RWPE1 (cell line): ENCODE measurements around the gene ADISSP.

Experiments
- CTCF ChIA-PET: fragments of 350-600 bp; sonication (Branson Sonifier 250); formaldehyde crosslinking; extraction: SDS; loops from one replicate; lab custom pipeline; 2021; lab: Yijun Ruan, JAX
- POLR2A ChIA-PET: fragments of 400-600 bp; formaldehyde crosslinking; extraction: SDS; loops from one replicate; lab custom pipeline; 2020; ENCODE audit warnings: antibody characterized with exemption; ENCODE audit not compliant: low non-redundant PET; lab: Yijun Ruan, JAX
- DNase-seq: peaks from one replicate; pipeline ENCODE4 v3.0.0; 2012; ENCODE audit warnings: low spot score
- H3K27ac ChIP-seq: fragments of 450-650 bp; 2 replicates; pipeline ENCODE4 v1.5.1; 2017
- CTCF ChIP-seq: fragments of 450-650 bp; conservative IDR thresholded peaks from 2 replicates; pipeline ENCODE4 v1.5.1; 2017; ENCODE audit warnings: low read depth, mild to moderate bottlenecking

Gene ADISSP

DNA sequence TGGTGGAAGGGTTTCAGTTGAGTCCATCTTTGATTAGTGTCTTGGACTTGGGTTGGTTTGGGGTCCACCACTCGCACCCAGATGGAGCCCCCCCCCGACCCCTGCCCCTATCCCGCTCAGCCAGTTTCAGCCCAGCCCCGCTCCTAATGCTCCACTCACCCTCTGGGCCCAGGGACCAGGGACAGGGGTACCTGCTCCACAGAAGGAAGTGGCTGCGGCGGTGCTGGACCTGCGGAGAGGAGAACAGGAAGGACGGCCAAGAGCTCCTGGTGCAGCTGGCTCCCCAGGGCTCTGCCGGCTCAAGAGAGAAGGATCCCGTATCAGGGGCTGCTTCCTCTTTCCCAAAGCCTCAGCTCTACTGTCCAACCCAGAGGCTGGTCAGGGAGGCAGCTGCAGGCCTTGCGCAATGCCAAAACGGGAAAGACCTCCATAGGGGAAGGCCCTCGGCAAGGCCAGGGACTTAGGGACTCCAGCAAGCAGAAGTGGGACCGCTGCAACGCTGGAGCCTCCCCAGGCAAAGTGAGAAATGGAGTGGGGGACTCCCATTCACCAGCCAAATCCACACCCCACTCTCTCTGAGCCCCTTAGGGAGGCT lies 55.2 kb downstream of the ADISSP start, which contains the start of gene SIGLEC1:
TSS of gene SIGLEC1 (minus strand) at position 322 of the 595 bp plus-strand sequence. CDS start 5,472 bp downstream, outside the sequence.
- CTCF ChIA-PET = interaction anchor here (0.7 to 0.9 kb wide), 2 partner anchors 9 to 36 kb away, joined by 3 read pairs; no protein-coding TSS in a partner anchor

DNA sequence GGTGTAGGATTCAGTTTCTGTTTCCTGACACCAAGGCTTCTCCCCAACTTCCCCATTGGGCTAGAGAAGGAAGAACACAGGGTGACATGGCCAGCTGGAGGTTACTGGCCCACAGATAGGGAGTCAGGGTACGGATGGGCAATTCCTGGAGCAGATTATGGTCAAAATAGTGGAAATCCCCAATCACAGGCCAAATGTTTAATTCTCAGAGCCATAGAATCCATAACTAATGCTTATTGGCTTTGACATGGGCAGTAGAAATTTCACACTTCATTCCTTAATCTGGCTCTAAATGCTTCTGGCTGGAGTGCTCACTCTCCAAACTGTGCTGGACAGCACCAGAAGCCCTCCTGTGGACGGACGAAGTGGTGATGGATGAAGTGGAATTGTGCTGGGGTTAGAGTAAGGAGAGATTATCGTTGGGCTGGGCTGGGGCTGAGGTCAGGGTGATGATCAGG lies 56.0 kb downstream of the ADISSP start:
- ChIA-PET POLR2A (no interaction called here), CTCF (interaction anchor here (0.6 to 2.6 kb wide), 25 partner anchors 14 to 291 kb away, joined by 3 to 37 read pairs (median 5); partner anchors contain the start of gene ADAM33)
- DNase-seq = no peak
- TF ChIP-seq CTCF = no peak
- no peak overlapping the region for H3K27ac ChIP-seq

More for the DNA sequence above, 55.2 kb downstream of the ADISSP start, which contains the start of gene SIGLEC1:
- POLR2A ChIA-PET = no interaction called here
- no peak for TF ChIP-seq CTCF
- DNase-seq = no peak
- H3K27ac ChIP-seq = no peak within 1 kb of the TSS

DNA sequence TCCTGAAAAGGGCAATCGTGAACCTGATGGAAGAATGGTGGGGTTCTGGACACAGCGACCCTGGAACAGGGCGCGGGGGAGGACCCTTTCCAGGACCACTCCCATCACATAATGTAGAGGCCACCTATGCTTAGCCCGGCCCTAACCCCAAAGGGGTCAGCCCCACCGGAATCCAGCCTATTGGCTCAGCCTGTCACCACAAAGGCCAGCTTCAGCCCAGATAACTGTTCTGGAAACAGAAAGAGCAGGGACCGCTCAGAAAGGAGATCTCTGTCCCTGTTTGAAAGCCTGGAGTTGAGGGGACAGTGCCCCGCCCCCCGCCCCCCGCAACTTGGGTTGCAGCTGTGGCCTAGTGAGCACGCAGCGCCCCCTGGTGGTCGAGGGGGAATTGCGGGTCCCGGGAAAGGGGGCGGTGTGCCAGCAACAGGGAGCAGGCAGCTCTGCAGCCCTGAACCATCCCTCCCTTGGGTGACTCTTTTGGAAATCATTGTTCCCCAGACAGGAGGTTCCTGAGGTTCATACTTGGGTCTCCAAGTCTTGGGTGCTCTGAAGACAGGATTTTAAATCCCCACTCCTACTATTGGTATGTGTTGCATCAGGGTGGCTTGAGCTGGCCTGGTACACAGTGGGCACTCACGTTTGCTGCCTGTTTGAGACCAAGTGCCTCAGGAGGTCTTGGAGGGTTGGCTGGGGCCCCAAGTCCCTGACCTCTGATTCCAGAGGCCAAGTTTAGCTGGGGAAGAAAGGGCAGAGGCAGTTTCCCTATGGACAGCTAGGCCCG lies 56.7 kb downstream of the ADISSP start:
- peak; percentile 80 for DNase-seq
- CTCF ChIA-PET = interaction anchor here (0.6 to 2.6 kb wide), 33 partner anchors 11 to 291 kb away, joined by 3 to 37 read pairs (median 4); partner anchors contain the start of genes ADAM33 and CDC25B
- POLR2A ChIA-PET = interaction anchor here (0.6 kb wide), 1 partner anchor 16 kb away, joined by 6 read pairs; no protein-coding TSS in a partner anchor
- H3K27ac ChIP-seq = no peak overlapping the region
- peak; percentile 98 for TF ChIP-seq CTCF

DNA sequence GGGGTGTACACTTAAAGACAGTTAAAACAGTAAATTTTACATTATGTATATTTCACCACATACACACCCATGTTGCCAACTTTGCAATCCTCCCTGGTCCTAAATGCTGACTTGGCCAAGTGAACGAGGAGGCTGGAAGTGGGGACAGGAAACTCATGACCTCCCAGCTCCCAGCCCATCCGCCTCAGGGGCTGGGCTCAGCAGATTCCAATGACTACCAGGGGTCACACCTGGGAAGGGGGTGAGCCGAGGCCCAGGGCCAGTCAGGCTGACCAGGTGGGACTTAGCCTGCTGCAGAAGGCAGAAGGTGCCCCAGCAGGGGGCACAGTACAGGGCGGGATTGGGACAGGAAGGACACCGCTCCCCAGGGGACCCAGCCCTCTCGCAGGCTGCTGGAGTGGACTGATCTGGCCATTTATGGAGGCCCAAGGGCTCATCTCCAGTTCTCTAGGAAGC lies 57.5 kb downstream of the ADISSP start:
- H3K27ac ChIP-seq = no peak overlapping the region
- ChIA-PET CTCF (interaction anchor here (0.5 to 2.6 kb wide), 19 partner anchors 9 to 247 kb away, joined by 3 to 37 read pairs (median 4); partner anchors contain the start of genes ADAM33 and CDC25B), POLR2A (no interaction called here)
- DNase-seq = no peak
- no peak for TF ChIP-seq CTCF

GRCh38 chr20:3707508-3707899 lies 60.0 kb downstream of the ADISSP start:
- no peak overlapping the region for H3K27ac ChIP-seq
- ChIA-PET POLR2A (no interaction called here), CTCF (interaction anchor here (3.7 kb wide), 1 partner anchor 31 kb away, joined by 20 read pairs; no protein-coding TSS in a partner anchor)
- no peak for TF ChIP-seq CTCF
- DNase-seq = no peak
